ENCODE measurements around the gene MRPS25. TPM values are rescaled to one million over a fixed set of nuclear protein-coding genes. Genes with fewer than 3 reads are reported as not detected.

MRPS25 gene
- polyA plus RNA-seq, 1 of the 3 experiments (the other 2 are of a cell fraction), result 41.5 TPM

- H3K36me3 ChIP-seq (replicated peaks in 1 of 2; ENCODE audit: control insufficient read depth in 1 of 2, insufficient read depth in 2 of 2, low read length in 1 of 2), result no peaks in the 10 kb centered on the region
- CTCF ChIA-PET, result interaction anchor here (5.0 kb wide), 1 partner anchor 93 kb away, joined by 42 read pairs; the partner anchor contains the start of gene CAPN7
These were observed 46.9 kb upstream of the MRPS25 start for GRCh38 chr3:15112011-15112410.

More at GRCh38 chr3:15112011-15112410, 46.9 kb upstream of the MRPS25 start:
- H3K27ac ChIP-seq (ENCODE audit: low read depth in 2 of 2, low read length in 1 of 2), result no peak overlapping the region
- POLR2A ChIA-PET, result no interaction called here
- H3K9me2 ChIP-seq, result no peaks in the 10 kb centered on the region
- TF ChIP-seq REST (IDR thresholded peaks at IDR 0.05; ENCODE audit: low read depth, low read length) (no peak), MEF2A (IDR thresholded peaks at IDR 0.05; ENCODE audit: borderline replicate concordance, low read depth) (no peak), USF1 (IDR thresholded peaks at IDR 0.05; ENCODE audit: borderline replicate concordance, low read depth) (no peak), ELF1 (IDR thresholded peaks at IDR 0.05) (no peak), NRF1 (IDR thresholded peaks at IDR 0.05; ENCODE audit: low read depth, low read length) (no peak), RXRA (IDR thresholded peaks at IDR 0.05; ENCODE audit: borderline replicate concordance, low read depth) (no peak), SMC3 (IDR thresholded peaks at IDR 0.05; ENCODE audit: low read depth, low read length) (no peak), PBX3 (IDR thresholded peaks at IDR 0.05) (no peak)
- TF ChIP-seq, protein P1, sequence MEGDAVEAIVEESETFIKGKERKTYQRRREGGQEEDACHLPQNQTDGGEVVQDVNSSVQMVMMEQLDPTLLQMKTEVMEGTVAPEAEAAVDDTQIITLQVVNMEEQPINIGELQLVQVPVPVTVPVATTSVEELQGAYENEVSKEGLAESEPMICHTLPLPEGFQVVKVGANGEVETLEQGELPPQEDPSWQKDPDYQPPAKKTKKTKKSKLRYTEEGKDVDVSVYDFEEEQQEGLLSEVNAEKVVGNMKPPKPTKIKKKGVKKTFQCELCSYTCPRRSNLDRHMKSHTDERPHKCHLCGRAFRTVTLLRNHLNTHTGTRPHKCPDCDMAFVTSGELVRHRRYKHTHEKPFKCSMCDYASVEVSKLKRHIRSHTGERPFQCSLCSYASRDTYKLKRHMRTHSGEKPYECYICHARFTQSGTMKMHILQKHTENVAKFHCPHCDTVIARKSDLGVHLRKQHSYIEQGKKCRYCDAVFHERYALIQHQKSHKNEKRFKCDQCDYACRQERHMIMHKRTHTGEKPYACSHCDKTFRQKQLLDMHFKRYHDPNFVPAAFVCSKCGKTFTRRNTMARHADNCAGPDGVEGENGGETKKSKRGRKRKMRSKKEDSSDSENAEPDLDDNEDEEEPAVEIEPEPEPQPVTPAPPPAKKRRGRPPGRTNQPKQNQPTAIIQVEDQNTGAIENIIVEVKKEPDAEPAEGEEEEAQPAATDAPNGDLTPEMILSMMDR (IDR thresholded peaks at IDR 0.05), result no peak
- H4K20me1 ChIP-seq (ENCODE audit: insufficient read depth), result no peaks in the 10 kb centered on the region
- DNase-seq, result no peak
- no peak overlapping the region for H3K4me2 ChIP-seq
- H3F3A ChIP-seq (replicated peaks; ENCODE audit: insufficient read depth), result no peaks in the 10 kb centered on the region
- no peak overlapping the region for H3K9ac ChIP-seq
- H3K4me3 ChIP-seq (ENCODE audit: low read depth in 2 of 2, low read length in 1 of 2), result no peak overlapping the region
- WGBS (ENCODE audit: low lambda C conversion rate), result 90% methylated on average over 3 of the region's 3 CpGs
- no peak overlapping the region for H2AFZ ChIP-seq (ENCODE audit: low read depth)
- no peaks in the 10 kb centered on the region for H3K9me3 ChIP-seq
- H3K4me1 ChIP-seq (ENCODE audit: control insufficient read depth in 1 of 2, insufficient read depth in 2 of 2, low read depth in 1 of 2, low read length in 1 of 2), result peaks cover 0 to 2% of the 10 kb centered on the region in 2 experiments; a peak in 1 of 4 replicates
- H3K27me3 ChIP-seq (ENCODE audit: insufficient read depth), result no peaks in the 10 kb centered on the region; the same call in 1 of the 2 replicates
- no peaks in the 10 kb centered on the region for H3K79me2 ChIP-seq (ENCODE audit: insufficient read depth)

All from SK-N-SH (cell line).